ENCODE measurements around the gene DMGDH. TPM values are rescaled to one million over a fixed set of nuclear protein-coding genes. Genes with fewer than 3 reads are reported as not detected.
A peak's percentile ranks its signal among the peaks of the same experiment; 100 is the strongest.

Gene DMGDH
- total RNA-seq, 1 experiment from 2014 or later: not detected

DNA sequence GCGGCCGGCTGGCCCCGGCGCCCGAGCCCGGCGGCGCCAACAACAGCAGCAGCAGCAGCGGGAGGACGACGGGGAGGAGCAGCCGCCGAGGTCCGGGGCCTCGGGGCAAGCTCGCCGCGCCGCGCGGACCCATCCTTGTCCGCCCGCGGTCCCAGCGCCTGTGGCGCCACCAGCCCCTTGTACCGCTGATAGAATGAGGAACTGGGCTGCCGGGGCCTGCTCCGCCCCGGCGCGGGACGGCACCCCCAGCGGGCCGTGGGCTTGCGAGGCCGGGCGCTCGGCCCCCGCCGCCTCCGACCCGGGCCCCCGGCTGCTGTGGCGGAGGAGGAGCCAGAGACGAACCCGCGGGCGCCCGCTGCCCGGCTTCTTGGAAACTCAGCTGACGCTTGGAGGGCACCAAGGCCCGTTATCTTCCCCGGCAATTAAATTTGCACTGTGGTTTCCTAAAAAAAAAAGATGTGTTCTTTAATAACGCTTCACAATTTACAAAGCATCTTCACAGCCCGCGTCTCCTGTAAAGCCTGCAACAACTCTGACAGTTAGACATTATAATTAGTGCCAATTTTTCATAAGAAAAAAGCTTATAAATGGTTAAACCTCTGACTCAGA, 84.3 kb downstream of the DMGDH start, which contains the start of gene ARSB:
Gene ARSB (minus strand): TSS at position 195 of the 609 bp plus-strand sequence. CDS start 62 bp downstream, at position 133.
- H2BK20ac ChIP-seq (ENCODE audit: low read depth, low read length, poor library complexity, severe bottlenecking): no peak within 1 kb of the TSS
- H4K8ac ChIP-seq (replicated peaks; ENCODE audit: insufficient read length, low read depth, low read length): no peak within 1 kb of the TSS
- peak; percentile 46 for DNase-seq
- WGBS (ENCODE audit: extremely low coverage, insufficient read length, low lambda C conversion rate): no CpG with 5 or more reads among the region's 57 CpGs
- H2BK12ac ChIP-seq (ENCODE audit: insufficient read length, low read depth, low read length): no peak within 1 kb of the TSS
- no peaks in the 10 kb centered on the region for H3K27me3 ChIP-seq (ENCODE audit: insufficient read depth, low read length)
- no peak within 1 kb of the TSS for H3K4ac ChIP-seq (ENCODE audit: low read depth, low read length)
- H3K27ac ChIP-seq (ENCODE audit: insufficient read length, low read depth, low read length): no peak within 1 kb of the TSS
- peaks cover 22 to 25% of the 10 kb centered on the region in 2 experiments for H3K4me1 Mint-ChIP-seq
- H3K23me2 ChIP-seq (ENCODE audit: insufficient read length, low read depth, low read length, poor library complexity, severe bottlenecking): peaks cover 4% of the 10 kb centered on the region
- peak within 1 kb of the TSS; percentile 40 for H3K9ac ChIP-seq (ENCODE audit: extremely low read depth, insufficient read length, low read length)
- no peak within 1 kb of the TSS for H2BK15ac ChIP-seq (ENCODE audit: low read depth, low read length)
- H3K27me3 Mint-ChIP-seq (ENCODE audit: low read depth): peaks cover 7% of the 10 kb centered on the region
- H3K4me3 Mint-ChIP-seq: peak within 1 kb of the TSS; percentile 77 to 87
- no peak within 1 kb of the TSS for H2BK5ac ChIP-seq (ENCODE audit: insufficient read length, low read length)
- peak within 1 kb of the TSS; percentile 92 for H2AFZ ChIP-seq (ENCODE audit: low read length)
- no peak within 1 kb of the TSS for H4K91ac ChIP-seq (ENCODE audit: insufficient read length, low read depth, low read length)
- H3K79me2 ChIP-seq (ENCODE audit: insufficient read depth, low read length): no peaks in the 10 kb centered on the region
- H3K56ac ChIP-seq (ENCODE audit: insufficient read length, low read depth, low read length): no peak within 1 kb of the TSS
- peak within 1 kb of the TSS; percentile 85 to 95 (median 94); a peak in 6 of 7 replicates for H3K27ac Mint-ChIP-seq
- H3K9me3 ChIP-seq (ENCODE audit: control insufficient read depth, low read depth, low read length): no peaks in the 10 kb centered on the region
- TF ChIP-seq, protein P1, sequence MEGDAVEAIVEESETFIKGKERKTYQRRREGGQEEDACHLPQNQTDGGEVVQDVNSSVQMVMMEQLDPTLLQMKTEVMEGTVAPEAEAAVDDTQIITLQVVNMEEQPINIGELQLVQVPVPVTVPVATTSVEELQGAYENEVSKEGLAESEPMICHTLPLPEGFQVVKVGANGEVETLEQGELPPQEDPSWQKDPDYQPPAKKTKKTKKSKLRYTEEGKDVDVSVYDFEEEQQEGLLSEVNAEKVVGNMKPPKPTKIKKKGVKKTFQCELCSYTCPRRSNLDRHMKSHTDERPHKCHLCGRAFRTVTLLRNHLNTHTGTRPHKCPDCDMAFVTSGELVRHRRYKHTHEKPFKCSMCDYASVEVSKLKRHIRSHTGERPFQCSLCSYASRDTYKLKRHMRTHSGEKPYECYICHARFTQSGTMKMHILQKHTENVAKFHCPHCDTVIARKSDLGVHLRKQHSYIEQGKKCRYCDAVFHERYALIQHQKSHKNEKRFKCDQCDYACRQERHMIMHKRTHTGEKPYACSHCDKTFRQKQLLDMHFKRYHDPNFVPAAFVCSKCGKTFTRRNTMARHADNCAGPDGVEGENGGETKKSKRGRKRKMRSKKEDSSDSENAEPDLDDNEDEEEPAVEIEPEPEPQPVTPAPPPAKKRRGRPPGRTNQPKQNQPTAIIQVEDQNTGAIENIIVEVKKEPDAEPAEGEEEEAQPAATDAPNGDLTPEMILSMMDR (conservative IDR thresholded peaks at IDR 0.05): no peak
- no peak within 1 kb of the TSS for H4K5ac ChIP-seq (ENCODE audit: insufficient read length, low read depth, low read length)
- no peak within 1 kb of the TSS for H2AK5ac ChIP-seq (ENCODE audit: insufficient read length, low read length)
- H4K20me1 ChIP-seq (ENCODE audit: control insufficient read depth, insufficient read depth, insufficient read length): no peaks in the 10 kb centered on the region
- no peaks in the 10 kb centered on the region for H3K79me1 ChIP-seq (ENCODE audit: insufficient read depth, low read depth, low read length, poor library complexity, severe bottlenecking)
- H3K9me3 Mint-ChIP-seq: no peaks in the 10 kb centered on the region
- H3K18ac ChIP-seq (ENCODE audit: insufficient read length, low read depth, low read length): no peak within 1 kb of the TSS
- no peak within 1 kb of the TSS for H3T11ph ChIP-seq (ENCODE audit: low read length)
- peaks cover 11% of the 10 kb centered on the region for H3K4me1 ChIP-seq (ENCODE audit: insufficient read depth, low read length)
- H3K36me3 Mint-ChIP-seq (ENCODE audit: insufficient read depth in 1 of 3, low read depth in 3 of 3): peaks cover 0 to 2% (median 0%) of the 10 kb centered on the region in 3 experiments; a peak in 1 of 7 replicates
- H3K4me2 ChIP-seq (ENCODE audit: insufficient read depth, insufficient read length, low read length): peak within 1 kb of the TSS; percentile 85
- no peak within 1 kb of the TSS for H3K23ac ChIP-seq (ENCODE audit: insufficient read length, low read depth, low read length)
- H2BK120ac ChIP-seq (ENCODE audit: low read depth, low read length, poor library complexity, severe bottlenecking): no peak within 1 kb of the TSS
- H3K14ac ChIP-seq (ENCODE audit: insufficient read depth, low read length): peak within 1 kb of the TSS; percentile 74

All from H9 (cell line).